HG03442 (cell line): ENCODE measurements around the gene SLC41A1.
A peak's percentile ranks its signal among the peaks of the same experiment; 100 is the strongest.

ENCODE experiments used
- ATAC-seq: cut with Tn5 transposase; IDR thresholded peaks from one replicate; pipeline ENCODE4 v1.9.1; 2021; ENCODE audit warnings: mild to moderate bottlenecking, moderate library complexity; ENCODE audit not compliant: unreplicated experiment

The SLC41A1 gene

GRCh38 chr1:205763980-205764379, 49.0 kb downstream of the SLC41A1 start:
- no peak for ATAC-seq

- ATAC-seq: no peak
Measured at GRCh38 chr1:205760606-205761005, 52.4 kb downstream of the SLC41A1 start.

- no peak for ATAC-seq
Measured at GRCh38 chr1:205756552-205756951, 56.4 kb downstream of the SLC41A1 start.

GRCh38 chr1:205754857-205755256, 58.1 kb downstream of the SLC41A1 start:
- no peak for ATAC-seq

GRCh38 chr1:205751036-205751651, 61.9 kb downstream of the SLC41A1 start:
- no peak for ATAC-seq

GRCh38 chr1:205750138-205751035, 62.6 kb downstream of the SLC41A1 start, which contains the start of gene NUCKS1:
NUCKS1 (minus strand) TSS chr1:205750182; CDS start chr1:205749973, 209 bp downstream.
- ATAC-seq: peak; percentile 76

GRCh38 chr1:205749234-205750137, 63.5 kb downstream of the SLC41A1 start:
- peak; percentile 75 for ATAC-seq

- ATAC-seq: peak; percentile 7
Measured at GRCh38 chr1:205748403-205749233, 64.4 kb downstream of the SLC41A1 start.

GRCh38 chr1:205746757-205747412, 66.1 kb downstream of the SLC41A1 start:
- no peak for ATAC-seq

- ATAC-seq: no peak
Measured at GRCh38 chr1:205744403-205744802, 68.6 kb downstream of the SLC41A1 start.

GRCh38 chr1:205743977-205744376, 69.0 kb downstream of the SLC41A1 start:
- ATAC-seq: no peak

GRCh38 chr1:205741681-205742080, 71.3 kb downstream of the SLC41A1 start:
- ATAC-seq: no peak

GRCh38 chr1:205739348-205740160, 73.4 kb downstream of the SLC41A1 start:
- ATAC-seq: no peak
